ENCODE results near the gene RNF113A. TPM values are rescaled to one million over a fixed set of nuclear protein-coding genes. Genes with fewer than 3 reads are reported as not detected.
"Not testable (repeated sequence)": the region's sequence is repeated elsewhere in the genome, so short reads cannot be mapped to it uniquely, and the experiment has no call there.

The RNF113A gene
- polyA plus RNA-seq, 4 donors = 9.3 to 13.5 (median 12.2) TPM

GRCh38 chrX:119852382-119853353, 18.9 kb downstream of the RNF113A start, which contains the start of gene UPF3B:
Gene UPF3B (minus strand): TSS chrX:119852963. CDS start chrX:119852928, 35 bp downstream.
- peak; percentile 72 to 92 (median 78) for DNase-seq (ENCODE audit: low read depth in 4 of 4, low spot score in 2 of 4)

GRCh38 chrX:119833905-119834304, 37.6 kb downstream of the RNF113A start:
- DNase-seq (ENCODE audit: low read depth in 4 of 4, low spot score in 2 of 4) = no peak

- DNase-seq (ENCODE audit: low read depth in 4 of 4, low spot score in 2 of 4) = no peak
Observed at GRCh38 chrX:119828446-119828845, 43.1 kb downstream of the RNF113A start.

GRCh38 chrX:119826399-119826959, 45.1 kb downstream of the RNF113A start:
- no peak for DNase-seq (ENCODE audit: low read depth in 4 of 4, low spot score in 2 of 4)

- DNase-seq (ENCODE audit: low read depth in 4 of 4, low spot score in 2 of 4) = not testable (repeated sequence)
Observed at GRCh38 chrX:119824221-119824620, 47.3 kb downstream of the RNF113A start.

- not testable (repeated sequence) for DNase-seq (ENCODE audit: low read depth in 4 of 4, low spot score in 2 of 4)
Observed at GRCh38 chrX:119821703-119822102, 49.8 kb downstream of the RNF113A start.

Other genes starting within 250 kb of the RNF113A start
- 10 to 100 TPM; 61.0 to 68.8 (median 63.8) TPM for gene SEPTIN6, start 178.6 kb downstream of the RNF113A start, polyA plus RNA-seq (ENCODE audit: insufficient read length in 4 of 4)
- under 1 TPM; 0.40 to 0.79 (median 0.61) TPM for gene SOWAHD, start 113.1 kb downstream of the RNF113A start, polyA plus RNA-seq (ENCODE audit: insufficient read length in 4 of 4)
- 1,000 to 10,000 TPM; 1,958 to 2,894 (median 2,245) TPM for gene RPL39, start 80.1 kb downstream of the RNF113A start, polyA plus RNA-seq (ENCODE audit: insufficient read length in 4 of 4)
- 10 to 100 TPM; 24.3 to 39.4 (median 34.0) TPM for gene UPF3B, start 18.8 kb downstream of the RNF113A start, polyA plus RNA-seq (ENCODE audit: insufficient read length in 4 of 4)
- 100 to 1,000 TPM; 118 to 179 (median 134) TPM for gene NDUFA1, start 99 bp upstream of the RNF113A start, polyA plus RNA-seq (ENCODE audit: insufficient read length in 4 of 4)
- gene AKAP14, start 24.2 kb upstream of the RNF113A start, polyA plus RNA-seq (ENCODE audit: insufficient read length in 4 of 4) = under 1 TPM in 3 of 4 donors, not detected in 1; 0.34 to 0.77 (median 0.49) TPM
- 10 to 100 TPM; 12.3 to 18.2 (median 15.9) TPM for gene NKAP, start 72.0 kb upstream of the RNF113A start, polyA plus RNA-seq (ENCODE audit: insufficient read length in 4 of 4)
- gene RHOXF2B, start 206.0 kb upstream of the RNF113A start, polyA plus RNA-seq (ENCODE audit: insufficient read length in 4 of 4) = under 1 TPM in 2 of 4 donors, not detected in 2; 0.14 to 0.94 TPM
- gene RHOXF1, start 244.2 kb upstream of the RNF113A start, polyA plus RNA-seq (ENCODE audit: insufficient read length in 4 of 4) = 1 to 10 TPM in 2 of 4 donors, under 1 TPM in 2; 0.17 to 3.9 (median 1.6) TPM